ENCODE data around the gene GIMAP7.

- TF ChIP-seq POLR2AphosphoS5 (IDR thresholded peaks at IDR 0.05; ENCODE audit: low read depth, low read length): no peak
- no peak for TF ChIP-seq POLR2A (IDR thresholded peaks at IDR 0.05; ENCODE audit: borderline replicate concordance, extremely low read depth, insufficient read depth, insufficient read length)
- no peak for TF ChIP-seq CTCF (IDR thresholded peaks at IDR 0.05 in 2 of 3, conservative IDR thresholded peaks at IDR 0.05 in 1 of 3; ENCODE audit: borderline replicate concordance in 1 of 3, insufficient read depth in 1 of 3, low read depth in 2 of 3, low read length in 2 of 3)
- no peak for TF ChIP-seq YY1 (IDR thresholded peaks at IDR 0.05; ENCODE audit: extremely low read depth, insufficient replicate concordance, low read depth, low read length)
- no peak for TF ChIP-seq TCF7L2 (IDR thresholded peaks at IDR 0.05; ENCODE audit: borderline replicate concordance, extremely low read depth, insufficient read depth, insufficient read length)
- TF ChIP-seq REST (IDR thresholded peaks at IDR 0.05; ENCODE audit: low read depth): no peak
- no peak for TF ChIP-seq CEBPB (IDR thresholded peaks at IDR 0.05; ENCODE audit: low read depth)
- no peak for TF ChIP-seq RAD21 (IDR thresholded peaks at IDR 0.05; ENCODE audit: low read depth)
- no peak for TF ChIP-seq ZBTB33 (IDR thresholded peaks at IDR 0.05; ENCODE audit: extremely low read depth, insufficient replicate concordance, low read length)
Observed at GRCh38 chr7:150553163-150553562, 38.5 kb downstream of the GIMAP7 start.
